ENCODE data around the gene PCBP1.

DNA sequence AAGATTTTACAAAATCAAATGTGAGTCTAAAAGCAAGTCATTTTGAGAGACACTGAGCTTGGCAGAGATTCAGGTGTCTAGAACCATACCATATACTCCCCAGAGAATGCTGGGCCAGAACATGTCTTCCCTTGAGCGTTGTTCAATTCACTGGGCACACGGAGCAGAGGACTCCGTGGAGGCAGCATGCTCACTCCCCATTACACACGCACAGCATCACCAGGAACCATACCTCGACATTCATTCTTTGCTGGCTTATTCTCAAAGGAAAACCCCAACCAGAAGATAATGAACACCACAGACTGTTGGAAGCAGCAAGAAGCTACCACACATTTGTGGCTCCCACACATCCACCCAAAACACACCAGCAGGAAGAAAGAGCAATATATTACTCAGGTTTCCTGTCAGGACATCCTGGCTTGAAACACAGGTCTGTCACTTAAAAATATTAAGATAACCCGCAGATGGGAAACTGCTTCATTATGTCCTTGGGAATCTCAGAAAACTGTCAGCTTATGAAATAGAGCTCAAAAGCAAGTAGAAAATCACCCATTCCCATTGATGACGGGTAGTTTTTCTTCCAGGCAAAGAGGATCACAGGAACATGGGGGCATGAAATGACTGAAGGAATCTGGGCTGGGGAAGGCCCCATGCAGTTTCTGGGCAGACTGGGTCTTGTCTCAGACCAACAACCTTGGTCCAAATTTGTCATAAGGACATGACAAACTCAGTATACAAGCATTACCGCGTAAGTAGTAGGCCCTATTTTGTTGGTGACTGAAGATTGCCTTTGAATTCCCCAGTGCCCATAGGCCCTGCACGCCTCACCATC is 46.4 kb downstream of the PCBP1 start:
- TF ChIP-seq, protein P1, sequence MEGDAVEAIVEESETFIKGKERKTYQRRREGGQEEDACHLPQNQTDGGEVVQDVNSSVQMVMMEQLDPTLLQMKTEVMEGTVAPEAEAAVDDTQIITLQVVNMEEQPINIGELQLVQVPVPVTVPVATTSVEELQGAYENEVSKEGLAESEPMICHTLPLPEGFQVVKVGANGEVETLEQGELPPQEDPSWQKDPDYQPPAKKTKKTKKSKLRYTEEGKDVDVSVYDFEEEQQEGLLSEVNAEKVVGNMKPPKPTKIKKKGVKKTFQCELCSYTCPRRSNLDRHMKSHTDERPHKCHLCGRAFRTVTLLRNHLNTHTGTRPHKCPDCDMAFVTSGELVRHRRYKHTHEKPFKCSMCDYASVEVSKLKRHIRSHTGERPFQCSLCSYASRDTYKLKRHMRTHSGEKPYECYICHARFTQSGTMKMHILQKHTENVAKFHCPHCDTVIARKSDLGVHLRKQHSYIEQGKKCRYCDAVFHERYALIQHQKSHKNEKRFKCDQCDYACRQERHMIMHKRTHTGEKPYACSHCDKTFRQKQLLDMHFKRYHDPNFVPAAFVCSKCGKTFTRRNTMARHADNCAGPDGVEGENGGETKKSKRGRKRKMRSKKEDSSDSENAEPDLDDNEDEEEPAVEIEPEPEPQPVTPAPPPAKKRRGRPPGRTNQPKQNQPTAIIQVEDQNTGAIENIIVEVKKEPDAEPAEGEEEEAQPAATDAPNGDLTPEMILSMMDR (IDR thresholded peaks at IDR 0.05) = no peak
- no peak for TF ChIP-seq YY1 (IDR thresholded peaks at IDR 0.05; ENCODE audit: low read depth)
- TF ChIP-seq, protein P2, sequence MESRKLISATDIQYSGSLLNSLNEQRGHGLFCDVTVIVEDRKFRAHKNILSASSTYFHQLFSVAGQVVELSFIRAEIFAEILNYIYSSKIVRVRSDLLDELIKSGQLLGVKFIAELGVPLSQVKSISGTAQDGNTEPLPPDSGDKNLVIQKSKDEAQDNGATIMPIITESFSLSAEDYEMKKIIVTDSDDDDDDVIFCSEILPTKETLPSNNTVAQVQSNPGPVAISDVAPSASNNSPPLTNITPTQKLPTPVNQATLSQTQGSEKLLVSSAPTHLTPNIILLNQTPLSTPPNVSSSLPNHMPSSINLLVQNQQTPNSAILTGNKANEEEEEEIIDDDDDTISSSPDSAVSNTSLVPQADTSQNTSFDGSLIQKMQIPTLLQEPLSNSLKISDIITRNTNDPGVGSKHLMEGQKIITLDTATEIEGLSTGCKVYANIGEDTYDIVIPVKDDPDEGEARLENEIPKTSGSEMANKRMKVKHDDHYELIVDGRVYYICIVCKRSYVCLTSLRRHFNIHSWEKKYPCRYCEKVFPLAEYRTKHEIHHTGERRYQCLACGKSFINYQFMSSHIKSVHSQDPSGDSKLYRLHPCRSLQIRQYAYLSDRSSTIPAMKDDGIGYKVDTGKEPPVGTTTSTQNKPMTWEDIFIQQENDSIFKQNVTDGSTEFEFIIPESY (IDR thresholded peaks at IDR 0.05; ENCODE audit: borderline replicate concordance, low read depth) = no peak
- no peak for TF ChIP-seq ELF1 (IDR thresholded peaks at IDR 0.05)
- TF ChIP-seq, protein P3, sequence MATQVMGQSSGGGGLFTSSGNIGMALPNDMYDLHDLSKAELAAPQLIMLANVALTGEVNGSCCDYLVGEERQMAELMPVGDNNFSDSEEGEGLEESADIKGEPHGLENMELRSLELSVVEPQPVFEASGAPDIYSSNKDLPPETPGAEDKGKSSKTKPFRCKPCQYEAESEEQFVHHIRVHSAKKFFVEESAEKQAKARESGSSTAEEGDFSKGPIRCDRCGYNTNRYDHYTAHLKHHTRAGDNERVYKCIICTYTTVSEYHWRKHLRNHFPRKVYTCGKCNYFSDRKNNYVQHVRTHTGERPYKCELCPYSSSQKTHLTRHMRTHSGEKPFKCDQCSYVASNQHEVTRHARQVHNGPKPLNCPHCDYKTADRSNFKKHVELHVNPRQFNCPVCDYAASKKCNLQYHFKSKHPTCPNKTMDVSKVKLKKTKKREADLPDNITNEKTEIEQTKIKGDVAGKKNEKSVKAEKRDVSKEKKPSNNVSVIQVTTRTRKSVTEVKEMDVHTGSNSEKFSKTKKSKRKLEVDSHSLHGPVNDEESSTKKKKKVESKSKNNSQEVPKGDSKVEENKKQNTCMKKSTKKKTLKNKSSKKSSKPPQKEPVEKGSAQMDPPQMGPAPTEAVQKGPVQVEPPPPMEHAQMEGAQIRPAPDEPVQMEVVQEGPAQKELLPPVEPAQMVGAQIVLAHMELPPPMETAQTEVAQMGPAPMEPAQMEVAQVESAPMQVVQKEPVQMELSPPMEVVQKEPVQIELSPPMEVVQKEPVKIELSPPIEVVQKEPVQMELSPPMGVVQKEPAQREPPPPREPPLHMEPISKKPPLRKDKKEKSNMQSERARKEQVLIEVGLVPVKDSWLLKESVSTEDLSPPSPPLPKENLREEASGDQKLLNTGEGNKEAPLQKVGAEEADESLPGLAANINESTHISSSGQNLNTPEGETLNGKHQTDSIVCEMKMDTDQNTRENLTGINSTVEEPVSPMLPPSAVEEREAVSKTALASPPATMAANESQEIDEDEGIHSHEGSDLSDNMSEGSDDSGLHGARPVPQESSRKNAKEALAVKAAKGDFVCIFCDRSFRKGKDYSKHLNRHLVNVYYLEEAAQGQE (IDR thresholded peaks at IDR 0.05; ENCODE audit: low read depth, low read length) = no peak
- TF ChIP-seq POLR2AphosphoS5 (IDR thresholded peaks at IDR 0.05; ENCODE audit: low read depth, low read length) = no peak
- TF ChIP-seq TCF12 (IDR thresholded peaks at IDR 0.05) = no peak
- no peak for TF ChIP-seq GATA2 (CRISPR knock-in tag; IDR thresholded peaks at IDR 0.05)
- TF ChIP-seq SIN3A (IDR thresholded peaks at IDR 0.05; ENCODE audit: borderline replicate concordance, low read depth, low read length) = no peak
- TF ChIP-seq EP300 (IDR thresholded peaks at IDR 0.05; ENCODE audit: borderline replicate concordance in 1 of 2, low read depth in 1 of 2, low read length in 1 of 2) = no peak
